ENCODE results near the gene GALNT17.

GALNT17 gene

DNA sequence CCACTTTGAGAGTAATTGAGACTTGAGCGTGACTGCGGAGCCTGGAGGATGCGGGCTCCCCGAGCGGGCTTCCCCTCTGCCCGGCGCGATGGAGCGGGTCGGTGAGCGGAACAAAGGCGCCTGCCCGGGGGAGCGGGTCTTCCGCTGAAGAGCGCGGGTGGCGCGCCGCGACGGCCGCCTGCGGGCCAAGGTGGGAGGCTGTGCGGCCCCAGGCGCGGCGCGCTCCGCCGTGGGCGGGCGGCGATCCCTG is at the start of gene GALNT17:
Gene GALNT17, plus strand, starts transcription at position 18 of the 250 bp plus-strand sequence.
- H3K79me2 ChIP-seq (ENCODE audit: control insufficient read depth, insufficient read depth, low read length, unreplicated experiment) = no peaks in the 10 kb centered on the region
- H3K36me3 ChIP-seq (ENCODE audit: insufficient read depth, low read length) = no peaks in the 10 kb centered on the region
- no peak within 1 kb of the TSS for H3K27ac ChIP-seq (ENCODE audit: low read depth, low read length)
- H3K4me3 ChIP-seq (ENCODE audit: low read depth, low read length) = no peak within 1 kb of the TSS
- H2AFZ ChIP-seq (ENCODE audit: low read length, unreplicated experiment) = no peak within 1 kb of the TSS
- peaks cover 29% of the 10 kb centered on the region; the same call in 1 of the 2 replicates for H3K27me3 ChIP-seq (ENCODE audit: insufficient read depth, low read length)
- H3K4me1 ChIP-seq (ENCODE audit: control insufficient read depth, insufficient read depth, low read length, unreplicated experiment) = no peaks in the 10 kb centered on the region

DNA sequence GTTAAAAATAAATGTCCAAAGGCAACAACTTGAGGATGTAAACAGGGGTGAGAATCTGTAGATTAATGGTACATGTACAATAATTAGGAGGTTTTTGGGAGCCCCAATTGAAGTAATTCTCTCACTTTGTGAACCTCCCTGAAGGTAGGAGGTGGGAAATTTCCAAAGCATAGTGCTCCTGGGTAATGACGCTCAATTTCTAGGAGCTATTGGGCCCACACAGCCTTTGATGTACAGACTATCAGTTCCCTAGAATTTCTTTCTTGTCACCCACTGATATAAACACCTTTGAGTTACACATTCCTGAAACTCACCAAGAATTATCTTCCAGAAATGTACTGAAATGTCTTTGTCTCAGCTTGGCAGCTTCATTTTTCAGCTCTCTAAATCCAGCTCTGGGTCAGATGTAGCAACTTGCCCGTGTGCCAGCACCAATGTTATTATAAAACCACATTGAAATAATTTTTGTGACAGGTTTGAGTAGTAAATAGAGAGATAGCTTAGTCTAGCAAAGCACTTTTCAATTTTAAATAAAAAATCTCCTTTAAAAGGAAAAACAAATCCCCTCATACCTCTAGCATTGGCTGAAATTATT is 36.6 kb upstream of the GALNT17 start:
- H3K4me1 ChIP-seq (ENCODE audit: control insufficient read depth, insufficient read depth, low read length, unreplicated experiment) = no peaks in the 10 kb centered on the region
- no peak overlapping the region for H2AFZ ChIP-seq (ENCODE audit: low read length, unreplicated experiment)
- no peaks in the 10 kb centered on the region for H3K36me3 ChIP-seq (ENCODE audit: insufficient read depth, low read length)
- H3K27me3 ChIP-seq (ENCODE audit: insufficient read depth, low read length) = no peaks in the 10 kb centered on the region
- no peak overlapping the region for H3K4me3 ChIP-seq (ENCODE audit: low read depth, low read length)
- H3K79me2 ChIP-seq (ENCODE audit: control insufficient read depth, insufficient read depth, low read length, unreplicated experiment) = no peaks in the 10 kb centered on the region
- no peak overlapping the region for H3K27ac ChIP-seq (ENCODE audit: low read depth, low read length)

DNA sequence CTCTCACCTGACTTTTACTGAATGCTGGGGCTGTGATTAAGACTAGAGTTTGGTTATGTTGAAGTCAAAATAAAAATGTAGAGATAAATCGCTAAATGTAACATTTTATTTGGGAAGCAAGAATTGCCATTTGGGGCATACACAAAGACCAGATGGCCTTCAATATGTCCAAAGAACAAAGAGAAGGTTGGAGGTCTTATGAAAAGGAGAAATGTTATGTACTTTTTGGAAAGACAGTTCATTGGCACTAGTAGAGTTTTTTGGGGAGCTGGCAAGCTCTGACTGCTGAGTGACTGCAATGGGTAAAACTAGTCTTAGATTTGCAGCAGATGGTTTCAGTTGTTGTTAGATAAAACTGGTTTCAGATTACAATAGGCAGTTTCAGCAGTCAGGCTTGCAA is 35.6 kb upstream of the GALNT17 start:
- no peaks in the 10 kb centered on the region for H3K79me2 ChIP-seq (ENCODE audit: control insufficient read depth, insufficient read depth, low read length, unreplicated experiment)
- H3K27me3 ChIP-seq (ENCODE audit: insufficient read depth, low read length) = no peaks in the 10 kb centered on the region
- H3K4me3 ChIP-seq (ENCODE audit: low read depth, low read length) = no peak overlapping the region
- H3K4me1 ChIP-seq (ENCODE audit: control insufficient read depth, insufficient read depth, low read length, unreplicated experiment) = no peaks in the 10 kb centered on the region
- no peak overlapping the region for H3K27ac ChIP-seq (ENCODE audit: low read depth, low read length)
- no peaks in the 10 kb centered on the region for H3K36me3 ChIP-seq (ENCODE audit: insufficient read depth, low read length)
- H2AFZ ChIP-seq (ENCODE audit: low read length, unreplicated experiment) = no peak overlapping the region

DNA sequence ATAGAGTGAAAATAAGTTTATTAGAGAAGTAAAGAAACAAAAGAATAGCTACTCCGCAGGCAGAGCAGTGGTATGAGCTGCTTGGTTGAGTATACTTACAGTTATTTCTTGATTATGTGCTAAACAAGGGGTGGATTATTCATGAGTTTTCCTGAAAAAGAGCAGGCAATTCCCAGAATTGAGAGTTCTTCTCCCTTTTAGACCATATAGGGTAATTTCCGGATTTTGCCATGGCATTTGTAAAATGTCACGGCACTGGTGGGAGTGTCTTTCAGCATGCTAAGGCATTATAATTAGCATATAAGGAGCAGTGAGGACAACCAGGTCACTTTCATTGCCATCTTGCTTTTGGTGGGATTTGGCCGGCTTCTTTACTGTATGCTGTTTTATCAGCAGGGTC is 25.7 kb upstream of the GALNT17 start:
- Histone ChIP-seq H2AFZ (ENCODE audit: low read length, unreplicated experiment) (no peak overlapping the region), H3K27me3 (ENCODE audit: insufficient read depth, low read length) (no peaks in the 10 kb centered on the region), H3K27ac (ENCODE audit: low read depth, low read length) (no peak overlapping the region), H3K36me3 (ENCODE audit: insufficient read depth, low read length) (no peaks in the 10 kb centered on the region), H3K4me3 (ENCODE audit: low read depth, low read length) (no peak overlapping the region), H3K4me1 (ENCODE audit: control insufficient read depth, insufficient read depth, low read length, unreplicated experiment) (no peaks in the 10 kb centered on the region), H3K79me2 (ENCODE audit: control insufficient read depth, insufficient read depth, low read length, unreplicated experiment) (no peaks in the 10 kb centered on the region)

DNA sequence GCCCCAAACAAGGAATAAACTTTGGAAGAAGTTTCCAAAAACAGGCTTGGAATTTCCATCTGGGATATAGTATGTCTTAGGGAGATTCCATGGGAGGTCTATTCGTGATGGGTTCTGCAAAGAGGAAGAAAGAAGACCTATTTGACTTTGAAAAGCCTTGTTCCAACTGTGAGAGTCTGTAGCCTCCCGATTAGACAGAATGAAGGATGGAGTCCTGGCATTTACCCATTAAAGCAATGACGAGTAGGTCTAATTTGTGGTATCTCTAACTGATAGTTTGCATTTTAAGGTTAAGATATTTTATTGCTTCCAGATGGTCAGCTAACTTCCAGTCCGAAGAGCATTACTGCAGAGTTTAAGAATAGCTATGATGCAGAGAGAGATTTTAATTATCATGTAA is 19.5 kb upstream of the GALNT17 start:
- Histone ChIP-seq H3K79me2 (ENCODE audit: control insufficient read depth, insufficient read depth, low read length, unreplicated experiment) (no peaks in the 10 kb centered on the region), H3K27me3 (ENCODE audit: insufficient read depth, low read length) (no peaks in the 10 kb centered on the region), H3K4me3 (ENCODE audit: low read depth, low read length) (no peak overlapping the region), H2AFZ (ENCODE audit: low read length, unreplicated experiment) (no peak overlapping the region), H3K27ac (ENCODE audit: low read depth, low read length) (no peak overlapping the region), H3K4me1 (ENCODE audit: control insufficient read depth, insufficient read depth, low read length, unreplicated experiment) (no peaks in the 10 kb centered on the region), H3K36me3 (ENCODE audit: insufficient read depth, low read length) (no peaks in the 10 kb centered on the region)

DNA sequence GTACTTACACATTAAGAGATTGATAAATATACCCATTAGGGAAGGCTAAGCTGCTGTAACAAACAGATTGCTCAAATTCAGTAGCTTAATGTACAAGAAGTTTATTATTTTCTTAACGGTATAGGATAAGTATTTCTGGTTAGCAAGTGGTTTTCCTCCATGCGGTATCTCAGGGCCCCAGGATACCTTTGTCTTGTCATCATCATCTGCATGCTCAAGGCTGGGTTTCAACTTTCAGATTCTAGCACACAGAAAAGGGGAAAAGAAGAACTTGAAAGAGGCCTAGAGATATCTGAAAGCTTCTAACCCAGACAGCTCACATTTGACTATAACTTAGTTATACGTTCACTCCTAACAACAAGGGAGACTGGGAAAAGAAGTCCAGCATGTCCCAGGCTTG is 11.8 kb upstream of the GALNT17 start:
- Histone ChIP-seq H2AFZ (ENCODE audit: low read length, unreplicated experiment) (no peak overlapping the region), H3K36me3 (ENCODE audit: insufficient read depth, low read length) (no peaks in the 10 kb centered on the region), H3K4me1 (ENCODE audit: control insufficient read depth, insufficient read depth, low read length, unreplicated experiment) (no peaks in the 10 kb centered on the region), H3K27ac (ENCODE audit: low read depth, low read length) (no peak overlapping the region), H3K27me3 (ENCODE audit: insufficient read depth, low read length) (no peaks in the 10 kb centered on the region), H3K79me2 (ENCODE audit: control insufficient read depth, insufficient read depth, low read length, unreplicated experiment) (no peaks in the 10 kb centered on the region), H3K4me3 (ENCODE audit: low read depth, low read length) (no peak overlapping the region)

DNA sequence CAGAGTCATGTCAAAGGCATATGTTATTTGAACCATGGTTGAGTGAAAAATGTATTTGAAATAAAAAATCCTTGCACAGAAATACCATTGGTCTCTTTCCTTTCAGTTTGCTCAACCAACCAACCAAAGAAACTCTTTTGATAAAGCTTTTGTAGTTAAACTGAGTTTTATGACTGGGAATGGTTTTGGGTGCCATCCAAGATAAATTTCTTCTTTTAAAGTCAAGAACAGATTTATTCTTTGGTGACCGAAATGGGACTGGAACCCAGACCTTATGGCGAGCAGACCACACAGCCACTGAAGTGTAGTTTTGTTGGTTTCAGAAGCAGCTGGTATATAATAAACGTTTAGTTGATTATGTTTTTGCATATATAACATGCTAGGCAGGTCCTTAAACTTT is 2.8 kb upstream of the GALNT17 start:
- no peaks in the 10 kb centered on the region for H3K36me3 ChIP-seq (ENCODE audit: insufficient read depth, low read length)
- H3K4me1 ChIP-seq (ENCODE audit: control insufficient read depth, insufficient read depth, low read length, unreplicated experiment) = no peaks in the 10 kb centered on the region
- H3K27ac ChIP-seq (ENCODE audit: low read depth, low read length) = no peak overlapping the region
- no peak overlapping the region for H2AFZ ChIP-seq (ENCODE audit: low read length, unreplicated experiment)
- no peaks in the 10 kb centered on the region for H3K79me2 ChIP-seq (ENCODE audit: control insufficient read depth, insufficient read depth, low read length, unreplicated experiment)
- H3K4me3 ChIP-seq (ENCODE audit: low read depth, low read length) = no peak overlapping the region
- H3K27me3 ChIP-seq (ENCODE audit: insufficient read depth, low read length) = peaks cover 29% of the 10 kb centered on the region; the same call in 1 of the 2 replicates

DNA sequence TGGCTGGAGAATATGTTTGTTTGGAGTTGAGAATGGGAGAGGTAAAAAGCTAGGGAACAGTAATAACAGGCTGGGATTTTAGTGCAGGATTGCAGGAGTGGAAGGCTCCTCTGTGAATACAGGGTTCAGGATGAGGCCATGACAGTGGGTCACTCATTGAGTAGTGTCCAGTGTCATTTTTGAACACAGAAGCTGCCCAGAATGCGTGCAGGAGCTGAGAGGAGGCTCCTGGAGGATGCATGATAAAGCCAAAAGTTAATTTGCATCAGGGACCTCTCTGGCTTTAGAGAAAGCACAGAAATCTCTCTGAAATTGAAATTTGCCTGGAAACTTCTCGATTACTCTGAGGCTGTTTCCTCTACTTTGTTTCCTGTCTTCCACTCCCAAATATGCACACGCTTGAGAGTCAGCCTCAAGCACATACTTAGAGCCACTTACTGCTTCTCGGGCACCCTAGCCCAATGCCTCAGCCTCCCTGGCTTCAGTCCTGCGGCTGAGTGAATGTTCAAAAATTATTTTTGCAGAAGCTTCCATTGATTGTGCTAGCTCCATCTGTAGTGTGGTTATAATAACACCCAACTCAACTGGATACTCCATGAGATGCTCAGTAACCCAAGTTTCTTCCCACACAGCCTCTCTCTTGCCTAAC is 1.8 kb upstream of the GALNT17 start:
- no peaks in the 10 kb centered on the region for H3K79me2 ChIP-seq (ENCODE audit: control insufficient read depth, insufficient read depth, low read length, unreplicated experiment)
- H3K27ac ChIP-seq (ENCODE audit: low read depth, low read length) = no peak overlapping the region
- H3K4me1 ChIP-seq (ENCODE audit: control insufficient read depth, insufficient read depth, low read length, unreplicated experiment) = no peaks in the 10 kb centered on the region
- no peak overlapping the region for H2AFZ ChIP-seq (ENCODE audit: low read length, unreplicated experiment)
- H3K36me3 ChIP-seq (ENCODE audit: insufficient read depth, low read length) = no peaks in the 10 kb centered on the region
- no peak overlapping the region for H3K4me3 ChIP-seq (ENCODE audit: low read depth, low read length)
- peaks cover 29% of the 10 kb centered on the region; the same call in 1 of the 2 replicates for H3K27me3 ChIP-seq (ENCODE audit: insufficient read depth, low read length)

DNA sequence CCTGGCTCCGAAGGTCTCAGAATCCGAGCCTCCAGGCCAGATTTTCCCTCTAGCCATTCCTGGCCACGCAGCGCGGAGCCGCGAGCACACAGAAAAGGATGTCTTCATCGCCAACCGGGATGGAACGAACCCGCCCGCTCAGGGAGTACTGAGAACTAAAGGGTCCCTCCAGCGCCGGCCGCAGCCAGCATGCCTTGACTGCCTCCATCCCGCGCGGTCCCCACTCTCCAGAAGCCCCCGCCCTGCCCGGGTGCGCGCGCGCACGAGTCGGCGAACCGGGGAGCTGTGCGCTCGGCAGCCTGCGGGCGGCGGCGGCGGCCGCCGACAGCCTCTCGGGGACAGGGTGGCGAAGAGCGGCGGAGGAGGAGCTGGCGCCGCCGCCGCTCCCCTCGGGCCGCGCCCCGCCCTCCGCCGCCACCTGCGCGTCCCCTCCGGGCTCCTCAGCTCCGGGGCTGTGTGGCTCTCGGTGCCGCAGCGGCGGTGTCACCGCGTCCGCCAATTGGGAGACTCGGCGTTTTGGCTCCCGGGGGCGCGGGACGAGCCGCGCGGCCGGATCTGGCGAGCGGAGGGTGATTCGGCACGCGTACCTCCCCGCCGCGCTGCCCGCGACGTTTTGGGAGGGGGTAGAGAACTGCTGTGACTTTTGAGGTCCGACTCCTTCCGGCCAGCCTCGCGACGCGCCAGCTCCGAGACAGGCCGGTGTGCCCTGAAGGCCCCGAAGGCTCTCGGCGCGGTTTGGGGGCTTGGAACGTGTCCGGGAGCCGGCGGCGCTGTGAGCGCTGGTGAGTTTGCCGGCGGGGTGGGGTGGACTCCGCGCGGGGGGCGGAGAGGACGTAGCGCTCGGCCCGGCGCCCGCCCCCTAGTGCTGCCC is 453 bp upstream of the GALNT17 start:
- peaks cover 29% of the 10 kb centered on the region; the same call in 1 of the 2 replicates for H3K27me3 ChIP-seq (ENCODE audit: insufficient read depth, low read length)
- H3K36me3 ChIP-seq (ENCODE audit: insufficient read depth, low read length) = no peaks in the 10 kb centered on the region
- H3K27ac ChIP-seq (ENCODE audit: low read depth, low read length) = no peak overlapping the region
- H3K4me1 ChIP-seq (ENCODE audit: control insufficient read depth, insufficient read depth, low read length, unreplicated experiment) = no peaks in the 10 kb centered on the region
- H3K79me2 ChIP-seq (ENCODE audit: control insufficient read depth, insufficient read depth, low read length, unreplicated experiment) = no peaks in the 10 kb centered on the region
- no peak overlapping the region for H2AFZ ChIP-seq (ENCODE audit: low read length, unreplicated experiment)
- no peak overlapping the region for H3K4me3 ChIP-seq (ENCODE audit: low read depth, low read length)

DNA sequence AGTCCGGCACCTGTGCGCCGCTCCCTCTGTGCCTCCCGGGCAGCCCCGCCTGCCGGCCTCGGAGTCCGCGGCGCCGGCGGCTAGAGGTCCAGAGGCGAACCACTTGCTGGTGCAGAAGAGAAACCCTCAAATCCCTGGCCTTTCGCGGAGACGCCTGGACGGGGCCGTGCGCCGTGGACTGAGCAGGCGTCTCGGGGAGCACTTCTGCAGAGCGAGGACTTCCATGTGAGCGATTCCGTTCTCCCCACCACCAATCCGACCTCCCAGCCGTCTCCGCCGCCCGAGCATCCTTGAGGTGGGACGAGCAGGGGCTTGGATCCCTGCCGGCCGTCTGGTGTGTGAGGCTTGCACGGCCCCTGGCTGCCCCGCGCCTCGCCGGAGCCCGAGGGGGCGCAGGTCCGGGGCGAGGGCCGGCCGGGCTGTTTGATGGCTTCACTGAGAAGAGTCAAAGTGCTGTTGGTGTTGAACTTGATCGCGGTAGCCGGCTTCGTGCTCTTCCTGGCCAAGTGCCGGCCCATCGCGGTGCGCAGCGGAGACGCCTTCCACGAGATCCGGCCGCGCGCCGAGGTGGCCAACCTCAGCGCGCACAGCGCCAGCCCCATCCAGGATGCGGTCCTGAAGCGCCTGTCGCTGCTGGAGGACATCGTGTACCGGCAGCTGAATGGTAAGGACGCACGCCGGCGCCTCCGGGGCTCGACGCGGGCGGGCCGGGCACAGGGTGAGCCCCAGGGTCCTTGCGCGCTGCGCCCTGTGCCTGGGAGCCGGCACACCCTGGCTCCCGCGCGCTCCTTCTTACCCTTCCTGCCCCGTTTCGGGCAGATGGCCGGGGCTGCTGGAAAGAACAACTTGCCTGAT is 660 bp downstream of the GALNT17 start:
- Histone ChIP-seq H3K4me1 (ENCODE audit: control insufficient read depth, insufficient read depth, low read length, unreplicated experiment) (no peaks in the 10 kb centered on the region), H2AFZ (ENCODE audit: low read length, unreplicated experiment) (no peak overlapping the region), H3K4me3 (ENCODE audit: low read depth, low read length) (no peak overlapping the region), H3K27me3 (ENCODE audit: insufficient read depth, low read length) (peaks cover 29% of the 10 kb centered on the region; the same call in 1 of the 2 replicates), H3K27ac (ENCODE audit: low read depth, low read length) (no peak overlapping the region), H3K36me3 (ENCODE audit: insufficient read depth, low read length) (no peaks in the 10 kb centered on the region), H3K79me2 (ENCODE audit: control insufficient read depth, insufficient read depth, low read length, unreplicated experiment) (no peaks in the 10 kb centered on the region)
